ENCODE results near the gene PRPF38B. TPM values are rescaled to one million over a fixed set of nuclear protein-coding genes. Genes with fewer than 3 reads are reported as not detected.
A peak's percentile ranks its signal among the peaks of the same experiment; 100 is the strongest.

Gene PRPF38B
- total RNA-seq, 1 experiment from 2014 or later = 46.4 TPM

DNA sequence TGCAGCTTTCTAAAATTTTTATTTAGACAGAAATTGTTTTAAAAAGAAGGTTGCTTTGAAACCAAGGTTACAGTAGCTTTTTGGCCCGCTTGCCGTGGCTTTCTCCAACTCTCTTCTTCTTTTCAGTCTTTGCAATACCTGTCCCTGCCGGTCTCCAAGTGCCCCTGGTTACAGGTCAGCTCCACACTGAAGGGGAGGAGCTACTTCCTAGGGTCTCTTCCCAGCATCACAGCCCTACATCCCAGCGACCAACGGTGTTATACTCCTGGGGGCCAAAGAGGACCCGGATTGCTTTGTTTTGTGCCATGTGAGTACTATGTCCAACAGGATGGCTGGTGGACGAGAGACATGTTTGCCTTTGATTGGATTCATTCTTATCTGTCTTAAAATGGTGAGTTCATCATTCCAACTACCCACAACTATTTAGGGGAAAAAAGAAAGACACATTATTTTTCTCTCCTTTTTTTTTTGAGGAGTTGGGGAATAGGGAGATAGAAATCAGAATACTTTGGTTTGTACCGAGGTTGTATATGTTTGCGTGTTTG is 20.6 kb downstream of the PRPF38B start, which contains the start of gene FNDC7:
Gene FNDC7 (plus strand): TSS at position 303 of the 545 bp plus-strand sequence. CDS start 26 bp downstream, at position 329.
- ChIA-PET POLR2A (no interaction called here), CTCF (no interaction called here), RAD21 (ENCODE audit: low non-redundant PET in 1 of 2, low total read pairs in 2 of 2, uncharacterized antibody in 2 of 2, unreplicated experiment in 2 of 2) (no interaction called here)
- no peaks in the 10 kb centered on the region for H3K4me1 ChIP-seq (ENCODE audit: control insufficient read depth in 1 of 2, insufficient read depth in 2 of 2, low read length in 2 of 2)
- BruUV-seq (replicated peaks) = no TSS peak
- H3K4me3 ChIP-seq (replicated peaks in 1 of 2; ENCODE audit: low read depth in 1 of 2, low read length in 2 of 2) = no peak within 1 kb of the TSS
- no peak within 1 kb of the TSS for H2AFZ ChIP-seq (ENCODE audit: low read depth, low read length, poor library complexity, severe bottlenecking)
- H3K9me2 ChIP-seq (ENCODE audit: insufficient read depth) = no peaks in the 10 kb centered on the region
- H3K36me3 ChIP-seq (ENCODE audit: control insufficient read depth in 1 of 2, insufficient read depth in 2 of 2, low read length in 2 of 2) = no peaks in the 10 kb centered on the region
- H4K20me1 ChIP-seq (ENCODE audit: insufficient read depth) = no peaks in the 10 kb centered on the region
- no peaks in the 10 kb centered on the region for H3K9me3 ChIP-seq (ENCODE audit: control insufficient read depth in 1 of 2, insufficient read depth in 1 of 2, low read depth in 1 of 2, low read length in 2 of 2)
- no peaks in the 10 kb centered on the region for H3K27me3 ChIP-seq (ENCODE audit: insufficient read depth, low read length)
- DNase-seq (ENCODE audit: low read depth, low spot score) = no peak
- peak; percentile 26; the same call in 1 of the 2 replicates for ATAC-seq
- intact Hi-C loops (cut with micrococcal nuclease) = no loop called here
- H3K27ac ChIP-seq (ENCODE audit: low read depth, low read length) = no peak within 1 kb of the TSS
- H3K79me2 ChIP-seq (ENCODE audit: insufficient read depth, low read length) = no peaks in the 10 kb centered on the region
- H3K4me2 ChIP-seq (ENCODE audit: low read length) = no peak within 1 kb of the TSS
- no peak within 1 kb of the TSS for H3K9ac ChIP-seq (ENCODE audit: low read length)
- TF ChIP-seq FOSL1 (IDR thresholded peaks at IDR 0.05; ENCODE audit: low read depth) = no peak
- TF ChIP-seq ZBTB33 (IDR thresholded peaks at IDR 0.05; ENCODE audit: extremely low read depth, insufficient replicate concordance, low read length) = no peak
- TF ChIP-seq CEBPB (IDR thresholded peaks at IDR 0.05; ENCODE audit: low read depth) = no peak
- no peak for TF ChIP-seq EGR1 (IDR thresholded peaks at IDR 0.05; ENCODE audit: low read depth)
- TF ChIP-seq POLR2AphosphoS5 (IDR thresholded peaks at IDR 0.05; ENCODE audit: low read depth, low read length) = no peak
- TF ChIP-seq SIN3A (IDR thresholded peaks at IDR 0.05; ENCODE audit: low read depth) = no peak
- TF ChIP-seq RAD21 (IDR thresholded peaks at IDR 0.05; ENCODE audit: low read depth) = no peak
- no peak for TF ChIP-seq ZNF274 (IDR thresholded peaks at IDR 0.05; ENCODE audit: low read depth, low read length)
- TF ChIP-seq, protein P1, sequence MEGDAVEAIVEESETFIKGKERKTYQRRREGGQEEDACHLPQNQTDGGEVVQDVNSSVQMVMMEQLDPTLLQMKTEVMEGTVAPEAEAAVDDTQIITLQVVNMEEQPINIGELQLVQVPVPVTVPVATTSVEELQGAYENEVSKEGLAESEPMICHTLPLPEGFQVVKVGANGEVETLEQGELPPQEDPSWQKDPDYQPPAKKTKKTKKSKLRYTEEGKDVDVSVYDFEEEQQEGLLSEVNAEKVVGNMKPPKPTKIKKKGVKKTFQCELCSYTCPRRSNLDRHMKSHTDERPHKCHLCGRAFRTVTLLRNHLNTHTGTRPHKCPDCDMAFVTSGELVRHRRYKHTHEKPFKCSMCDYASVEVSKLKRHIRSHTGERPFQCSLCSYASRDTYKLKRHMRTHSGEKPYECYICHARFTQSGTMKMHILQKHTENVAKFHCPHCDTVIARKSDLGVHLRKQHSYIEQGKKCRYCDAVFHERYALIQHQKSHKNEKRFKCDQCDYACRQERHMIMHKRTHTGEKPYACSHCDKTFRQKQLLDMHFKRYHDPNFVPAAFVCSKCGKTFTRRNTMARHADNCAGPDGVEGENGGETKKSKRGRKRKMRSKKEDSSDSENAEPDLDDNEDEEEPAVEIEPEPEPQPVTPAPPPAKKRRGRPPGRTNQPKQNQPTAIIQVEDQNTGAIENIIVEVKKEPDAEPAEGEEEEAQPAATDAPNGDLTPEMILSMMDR (IDR thresholded peaks at IDR 0.05 in 2 of 3, conservative IDR thresholded peaks at IDR 0.05 in 1 of 3; ENCODE audit: borderline replicate concordance in 1 of 3, insufficient read depth in 1 of 3, low read depth in 2 of 3, low read length in 2 of 3) = no peak
- TF ChIP-seq SRF (IDR thresholded peaks at IDR 0.05; ENCODE audit: low read depth) = no peak
